Uterus (tissue), 2 donors: Measurements from ENCODE around the gene TINCR.

Experiments used
- CTCF ChIP-seq, 4 experiments: fragments of 200-600 bp in 2 of 4; fragments of 450-650 bp in 2 of 4; sonication (generic) in 2 of 4; IDR thresholded peaks; one replicate each; pipeline ENCODE4 v1.5.1; 2016 to 2019; ENCODE audit warnings: antibody characterized with exemption in 4 of 4, mild to moderate bottlenecking in 2 of 4, moderate library complexity in 1 of 4
- POLR2A ChIP-seq, 2 donors: fragments of 450-650 bp; IDR thresholded peaks; one replicate each; pipeline ENCODE4 v1.6.1; 2016; ENCODE audit warnings: antibody characterized with exemption in 2 of 2, mild to moderate bottlenecking in 1 of 2, moderate library complexity in 1 of 2

- no peak for TF ChIP-seq CTCF (IDR thresholded peaks at IDR 0.05)
- TF ChIP-seq POLR2A (IDR thresholded peaks at IDR 0.05): no peak
These were observed 37.1 kb downstream of the TINCR start for GRCh38 chr19:5530701-5531100.
